ENCODE measurements around the gene BACH2.
A peak's percentile ranks its signal among the peaks of the same experiment; 100 is the strongest.
"Not testable (repeated sequence)": the region's sequence is repeated elsewhere in the genome, so short reads cannot be mapped to it uniquely, and the experiment has no call there.

The BACH2 gene

GRCh38 chr6:90131614-90132423, 164.8 kb downstream of the BACH2 start:
- DNase-seq, result peak in 15 of 51 donors; percentile 1 to 50 (median 9)

- DNase-seq, result no peak
Observed at GRCh38 chr6:90131125-90131524, 165.5 kb downstream of the BACH2 start.

- not testable (repeated sequence) for DNase-seq
Observed at GRCh38 chr6:90128687-90129086, 168.0 kb downstream of the BACH2 start.

GRCh38 chr6:90127595-90127994, 169.0 kb downstream of the BACH2 start:
- no peak for DNase-seq

GRCh38 chr6:90126839-90127238, 169.8 kb downstream of the BACH2 start:
- DNase-seq, result no peak

GRCh38 chr6:90126181-90126580, 170.5 kb downstream of the BACH2 start:
- no peak for DNase-seq

GRCh38 chr6:90124874-90125510, 171.7 kb downstream of the BACH2 start:
- DNase-seq, result no peak

- no peak for DNase-seq
Observed at GRCh38 chr6:90123831-90124230, 172.8 kb downstream of the BACH2 start.

GRCh38 chr6:90121982-90122381, 174.7 kb downstream of the BACH2 start:
- no peak for DNase-seq

- no peak for DNase-seq
Observed at GRCh38 chr6:90120327-90120726, 176.3 kb downstream of the BACH2 start.

- DNase-seq, result no peak
Observed at GRCh38 chr6:90119618-90120017, 177.0 kb downstream of the BACH2 start.

GRCh38 chr6:90118581-90118980, 178.1 kb downstream of the BACH2 start:
- DNase-seq, result no peak

- DNase-seq, result no peak
Observed at GRCh38 chr6:90118069-90118468, 178.6 kb downstream of the BACH2 start.

GRCh38 chr6:90116126-90116525, 180.5 kb downstream of the BACH2 start:
- not testable (repeated sequence) for DNase-seq

GRCh38 chr6:90113389-90113788, 183.3 kb downstream of the BACH2 start:
- no peak for DNase-seq

GRCh38 chr6:90111387-90111786, 185.3 kb downstream of the BACH2 start:
- DNase-seq, result no peak

GRCh38 chr6:90110971-90111370, 185.7 kb downstream of the BACH2 start:
- DNase-seq, result no peak

- DNase-seq, result no peak
Observed at GRCh38 chr6:90109141-90109540, 187.5 kb downstream of the BACH2 start.

GRCh38 chr6:90107771-90108282, 188.8 kb downstream of the BACH2 start:
- no peak for DNase-seq

GRCh38 chr6:90107371-90107770, 189.3 kb downstream of the BACH2 start:
- no peak for DNase-seq

GRCh38 chr6:90106449-90106848, 190.2 kb downstream of the BACH2 start:
- no peak for DNase-seq

- no peak for DNase-seq
Observed at GRCh38 chr6:90105506-90106170, 191.0 kb downstream of the BACH2 start.
